ENCODE results near the gene DCP2.

Gene DCP2

DNA sequence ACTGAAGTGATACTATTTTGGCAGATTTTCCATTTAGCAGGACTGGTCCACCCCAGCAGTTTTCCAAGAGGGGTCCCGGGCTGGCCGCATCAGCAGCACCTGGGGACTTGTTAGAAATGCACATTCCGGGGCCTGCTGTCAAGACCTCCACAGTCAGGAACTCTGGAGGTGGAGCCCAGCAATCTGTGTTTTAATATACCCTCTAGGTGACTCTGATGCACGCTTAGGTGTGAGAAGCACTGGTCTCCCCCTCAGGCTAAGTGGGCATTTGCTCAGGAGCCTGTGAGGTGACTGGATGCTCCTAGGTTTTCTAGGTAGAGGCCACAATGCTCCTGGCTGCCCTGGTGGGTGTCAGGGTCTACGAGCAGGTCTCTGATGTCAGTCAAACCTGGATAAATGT is 81.7 kb downstream of the DCP2 start:
- H3K9me3 ChIP-seq (ENCODE audit: low read length): no peaks in the 10 kb centered on the region
- H3K36me3 ChIP-seq (ENCODE audit: insufficient read depth, low read length): no peaks in the 10 kb centered on the region
- H3K4me3 ChIP-seq (ENCODE audit: low read depth, low read length, poor library complexity, severe bottlenecking): no peak overlapping the region
- TF ChIP-seq, protein P1, sequence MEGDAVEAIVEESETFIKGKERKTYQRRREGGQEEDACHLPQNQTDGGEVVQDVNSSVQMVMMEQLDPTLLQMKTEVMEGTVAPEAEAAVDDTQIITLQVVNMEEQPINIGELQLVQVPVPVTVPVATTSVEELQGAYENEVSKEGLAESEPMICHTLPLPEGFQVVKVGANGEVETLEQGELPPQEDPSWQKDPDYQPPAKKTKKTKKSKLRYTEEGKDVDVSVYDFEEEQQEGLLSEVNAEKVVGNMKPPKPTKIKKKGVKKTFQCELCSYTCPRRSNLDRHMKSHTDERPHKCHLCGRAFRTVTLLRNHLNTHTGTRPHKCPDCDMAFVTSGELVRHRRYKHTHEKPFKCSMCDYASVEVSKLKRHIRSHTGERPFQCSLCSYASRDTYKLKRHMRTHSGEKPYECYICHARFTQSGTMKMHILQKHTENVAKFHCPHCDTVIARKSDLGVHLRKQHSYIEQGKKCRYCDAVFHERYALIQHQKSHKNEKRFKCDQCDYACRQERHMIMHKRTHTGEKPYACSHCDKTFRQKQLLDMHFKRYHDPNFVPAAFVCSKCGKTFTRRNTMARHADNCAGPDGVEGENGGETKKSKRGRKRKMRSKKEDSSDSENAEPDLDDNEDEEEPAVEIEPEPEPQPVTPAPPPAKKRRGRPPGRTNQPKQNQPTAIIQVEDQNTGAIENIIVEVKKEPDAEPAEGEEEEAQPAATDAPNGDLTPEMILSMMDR (IDR thresholded peaks at IDR 0.05; ENCODE audit: low read length): no peak
- TF ChIP-seq EZH2 (IDR thresholded peaks at IDR 0.05; ENCODE audit: borderline replicate concordance, low read length): no peak
- no peaks in the 10 kb centered on the region for H3K9me2 ChIP-seq (ENCODE audit: low read depth, low read length)
- no peak overlapping the region for H3K9ac ChIP-seq (ENCODE audit: low read length)
- H3K27ac ChIP-seq (ENCODE audit: low read depth, low read length, poor library complexity, severe bottlenecking): no peak overlapping the region
- H4K20me1 ChIP-seq (ENCODE audit: insufficient read depth, low read length): no peaks in the 10 kb centered on the region
- H3K79me2 ChIP-seq (ENCODE audit: insufficient read depth, low read length): no peaks in the 10 kb centered on the region
- H3F3A ChIP-seq (ENCODE audit: insufficient read depth, low read length): no peaks in the 10 kb centered on the region
- H3K4me2 ChIP-seq (ENCODE audit: low read length): no peak overlapping the region
- H3K27me3 ChIP-seq (ENCODE audit: insufficient read depth, low read length): no peaks in the 10 kb centered on the region
- H3K4me1 ChIP-seq (ENCODE audit: insufficient read depth, low read length, severe bottlenecking): no peaks in the 10 kb centered on the region
- no peak overlapping the region for H2AFZ ChIP-seq (ENCODE audit: low read length)

DNA sequence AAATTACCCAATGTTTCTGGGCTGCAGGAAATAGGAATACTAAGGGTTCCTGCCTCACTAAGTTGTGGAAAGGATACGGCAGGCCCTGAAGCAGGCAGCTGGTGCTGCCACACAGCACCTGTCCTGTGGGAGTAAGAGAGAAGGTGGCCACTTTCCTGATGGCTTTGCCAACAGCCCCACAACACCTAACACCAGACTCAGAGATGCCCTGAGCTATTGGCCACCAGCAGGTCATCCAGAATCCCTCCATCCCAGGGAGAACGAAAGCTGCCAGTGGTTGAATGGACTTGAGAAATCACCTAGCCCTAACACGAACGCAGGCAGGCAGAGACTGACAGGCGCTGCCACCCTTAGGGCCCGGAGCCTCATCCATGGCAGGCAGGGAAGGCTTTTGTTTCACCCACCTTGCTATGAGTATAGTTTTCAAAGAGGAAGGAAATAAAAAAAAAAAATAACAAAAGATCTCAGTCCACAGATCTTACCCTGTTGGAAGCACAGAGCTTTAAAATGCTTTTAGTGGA is 82.2 kb downstream of the DCP2 start:
- Histone ChIP-seq H3K4me3 (ENCODE audit: low read depth, low read length, poor library complexity, severe bottlenecking) (no peak overlapping the region), H3K79me2 (ENCODE audit: insufficient read depth, low read length) (no peaks in the 10 kb centered on the region), H3K27ac (ENCODE audit: low read depth, low read length, poor library complexity, severe bottlenecking) (no peak overlapping the region), H3F3A (ENCODE audit: insufficient read depth, low read length) (no peaks in the 10 kb centered on the region), H3K36me3 (ENCODE audit: insufficient read depth, low read length) (no peaks in the 10 kb centered on the region), H4K20me1 (ENCODE audit: insufficient read depth, low read length) (no peaks in the 10 kb centered on the region), H2AFZ (ENCODE audit: low read length) (no peak overlapping the region), H3K4me2 (ENCODE audit: low read length) (no peak overlapping the region), H3K9ac (ENCODE audit: low read length) (no peak overlapping the region), H3K27me3 (ENCODE audit: insufficient read depth, low read length) (no peaks in the 10 kb centered on the region), H3K9me2 (ENCODE audit: low read depth, low read length) (no peaks in the 10 kb centered on the region), H3K4me1 (ENCODE audit: insufficient read depth, low read length, severe bottlenecking) (no peaks in the 10 kb centered on the region), H3K9me3 (ENCODE audit: low read length) (no peaks in the 10 kb centered on the region)
- TF ChIP-seq EZH2 (IDR thresholded peaks at IDR 0.05; ENCODE audit: borderline replicate concordance, low read length): no peak
- TF ChIP-seq, protein P1 (IDR thresholded peaks at IDR 0.05; ENCODE audit: low read length): no peak

DNA sequence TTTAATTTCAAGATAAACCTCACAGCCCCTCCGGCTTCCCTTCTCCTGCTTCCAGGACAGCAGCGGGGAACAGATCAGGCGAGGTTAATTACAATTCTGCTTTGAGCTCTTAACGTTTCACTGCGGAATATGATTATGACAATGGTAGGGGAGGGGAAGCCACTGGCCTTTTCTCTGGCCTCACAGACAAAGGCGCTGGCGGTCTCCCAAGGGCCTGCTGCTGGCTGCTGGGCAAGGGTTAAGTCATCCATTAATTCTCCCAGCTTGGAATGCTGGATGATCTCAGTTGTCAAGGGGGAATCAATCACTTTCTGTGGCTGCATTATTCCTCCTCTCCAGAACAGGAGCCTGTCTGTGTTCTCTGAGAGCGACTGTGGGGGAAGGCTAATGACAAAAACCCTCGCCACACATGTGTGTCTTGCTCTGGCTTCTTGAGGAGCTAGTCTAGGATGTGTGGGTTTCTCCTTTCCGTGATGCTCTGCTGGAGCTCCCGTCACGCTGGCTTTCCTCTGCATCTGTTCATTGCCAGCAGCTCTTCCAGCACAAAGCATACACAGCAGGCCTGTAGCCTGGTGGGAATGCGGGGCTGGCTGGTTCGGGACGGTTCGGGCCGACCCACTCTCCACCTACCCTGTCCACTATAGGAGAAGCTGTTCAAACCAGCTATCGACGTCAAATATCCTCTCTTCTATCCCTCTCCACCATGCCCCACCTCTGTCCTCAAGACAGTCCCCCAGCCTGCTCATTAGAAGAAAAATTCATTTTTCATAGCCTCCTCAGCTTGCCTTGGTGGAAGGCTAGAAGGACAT is 82.8 kb downstream of the DCP2 start:
- Histone ChIP-seq H2AFZ (ENCODE audit: low read length) (no peak overlapping the region), H3K79me2 (ENCODE audit: insufficient read depth, low read length) (no peaks in the 10 kb centered on the region), H4K20me1 (ENCODE audit: insufficient read depth, low read length) (no peaks in the 10 kb centered on the region), H3K9ac (ENCODE audit: low read length) (no peak overlapping the region), H3K27ac (ENCODE audit: low read depth, low read length, poor library complexity, severe bottlenecking) (no peak overlapping the region), H3K27me3 (ENCODE audit: insufficient read depth, low read length) (no peaks in the 10 kb centered on the region), H3K36me3 (ENCODE audit: insufficient read depth, low read length) (no peaks in the 10 kb centered on the region), H3K4me3 (ENCODE audit: low read depth, low read length, poor library complexity, severe bottlenecking) (no peak overlapping the region), H3F3A (ENCODE audit: insufficient read depth, low read length) (no peaks in the 10 kb centered on the region), H3K9me3 (ENCODE audit: low read length) (no peaks in the 10 kb centered on the region), H3K9me2 (ENCODE audit: low read depth, low read length) (no peaks in the 10 kb centered on the region), H3K4me2 (ENCODE audit: low read length) (no peak overlapping the region), H3K4me1 (ENCODE audit: insufficient read depth, low read length, severe bottlenecking) (no peaks in the 10 kb centered on the region)
- TF ChIP-seq, protein P1 (IDR thresholded peaks at IDR 0.05; ENCODE audit: low read length): no peak
- no peak for TF ChIP-seq EZH2 (IDR thresholded peaks at IDR 0.05; ENCODE audit: borderline replicate concordance, low read length)

All from OCI-LY1 (cell line).